ENCODE measurements around the gene FBXW8. TPM values are rescaled to one million over a fixed set of nuclear protein-coding genes. Genes with fewer than 3 reads are reported as not detected.

Gene FBXW8
- total RNA-seq, 4 donors from 2014 or later, result 8.9 to 21.6 (median 12.2) TPM

DNA sequence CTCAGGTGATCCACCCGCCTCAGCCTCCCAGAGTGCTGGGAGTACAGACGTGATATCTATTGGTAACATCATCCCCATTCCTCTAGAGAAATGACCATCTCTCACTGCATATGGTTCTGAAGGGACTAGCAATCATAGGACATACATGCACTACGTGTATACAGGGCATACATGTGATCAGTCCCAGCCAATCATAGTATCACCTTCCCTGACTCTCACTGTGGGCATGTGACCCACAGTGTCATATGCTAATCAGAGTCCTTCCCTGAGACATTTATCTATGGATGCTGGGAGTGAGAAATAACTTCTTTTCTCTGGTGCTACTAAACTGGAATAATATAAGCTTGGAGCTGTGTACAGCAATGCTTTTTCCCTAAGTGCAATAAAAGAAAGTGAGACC, 12.1 kb upstream of the FBXW8 start:
- ATAC-seq (ENCODE audit: low FRiP score) (no peak), DNase-seq (ENCODE audit: low spot score) (no peak)
- TF ChIP-seq, protein P1, sequence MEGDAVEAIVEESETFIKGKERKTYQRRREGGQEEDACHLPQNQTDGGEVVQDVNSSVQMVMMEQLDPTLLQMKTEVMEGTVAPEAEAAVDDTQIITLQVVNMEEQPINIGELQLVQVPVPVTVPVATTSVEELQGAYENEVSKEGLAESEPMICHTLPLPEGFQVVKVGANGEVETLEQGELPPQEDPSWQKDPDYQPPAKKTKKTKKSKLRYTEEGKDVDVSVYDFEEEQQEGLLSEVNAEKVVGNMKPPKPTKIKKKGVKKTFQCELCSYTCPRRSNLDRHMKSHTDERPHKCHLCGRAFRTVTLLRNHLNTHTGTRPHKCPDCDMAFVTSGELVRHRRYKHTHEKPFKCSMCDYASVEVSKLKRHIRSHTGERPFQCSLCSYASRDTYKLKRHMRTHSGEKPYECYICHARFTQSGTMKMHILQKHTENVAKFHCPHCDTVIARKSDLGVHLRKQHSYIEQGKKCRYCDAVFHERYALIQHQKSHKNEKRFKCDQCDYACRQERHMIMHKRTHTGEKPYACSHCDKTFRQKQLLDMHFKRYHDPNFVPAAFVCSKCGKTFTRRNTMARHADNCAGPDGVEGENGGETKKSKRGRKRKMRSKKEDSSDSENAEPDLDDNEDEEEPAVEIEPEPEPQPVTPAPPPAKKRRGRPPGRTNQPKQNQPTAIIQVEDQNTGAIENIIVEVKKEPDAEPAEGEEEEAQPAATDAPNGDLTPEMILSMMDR (IDR thresholded peaks at IDR 0.05), result no peak

DNA sequence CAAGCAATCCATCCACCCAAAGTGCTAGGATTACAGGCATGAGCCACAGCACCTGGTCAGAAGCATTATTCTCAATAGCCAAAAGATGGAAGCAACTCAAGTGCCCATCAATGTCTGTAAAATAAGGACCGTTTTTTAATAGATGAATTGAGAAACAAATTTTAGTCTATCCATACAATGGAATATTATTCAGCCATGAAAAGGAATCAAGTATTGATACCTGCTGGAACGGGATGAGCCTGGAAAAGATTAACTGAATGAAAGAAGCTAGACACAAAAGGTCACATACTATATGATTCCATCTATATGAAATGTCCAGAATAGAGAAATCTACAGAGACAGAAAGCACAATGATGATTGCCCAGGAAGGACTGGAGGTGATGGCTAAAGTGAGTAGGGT, 9.1 kb upstream of the FBXW8 start:
- ATAC-seq (ENCODE audit: low FRiP score), result no peak
- TF ChIP-seq, protein P1 (IDR thresholded peaks at IDR 0.05), result no peak
- no peak for DNase-seq (ENCODE audit: low spot score)

DNA sequence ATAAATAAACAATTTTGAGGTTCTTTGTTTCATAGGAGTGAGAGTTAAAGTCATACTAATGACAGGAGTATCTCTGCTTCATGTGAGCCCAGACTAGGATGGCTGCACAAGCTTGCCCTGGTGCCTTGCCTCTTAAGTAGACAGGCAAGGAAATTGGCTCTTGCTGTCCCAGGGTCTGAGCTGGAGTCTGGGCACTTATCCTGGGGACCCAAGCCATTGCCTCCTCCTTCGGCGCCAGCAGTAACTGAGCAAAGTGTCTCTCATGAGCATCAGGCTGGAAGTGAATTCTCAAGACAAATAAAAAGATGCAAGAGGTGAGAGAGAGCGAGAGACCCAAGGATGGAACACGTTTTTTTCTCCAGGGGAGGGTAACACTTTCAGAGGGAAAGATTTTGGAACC, 6.9 kb upstream of the FBXW8 start:
- TF ChIP-seq, protein P1 (IDR thresholded peaks at IDR 0.05), result no peak
- no peak for ATAC-seq (ENCODE audit: low FRiP score)
- DNase-seq (ENCODE audit: low spot score), result no peak

DNA sequence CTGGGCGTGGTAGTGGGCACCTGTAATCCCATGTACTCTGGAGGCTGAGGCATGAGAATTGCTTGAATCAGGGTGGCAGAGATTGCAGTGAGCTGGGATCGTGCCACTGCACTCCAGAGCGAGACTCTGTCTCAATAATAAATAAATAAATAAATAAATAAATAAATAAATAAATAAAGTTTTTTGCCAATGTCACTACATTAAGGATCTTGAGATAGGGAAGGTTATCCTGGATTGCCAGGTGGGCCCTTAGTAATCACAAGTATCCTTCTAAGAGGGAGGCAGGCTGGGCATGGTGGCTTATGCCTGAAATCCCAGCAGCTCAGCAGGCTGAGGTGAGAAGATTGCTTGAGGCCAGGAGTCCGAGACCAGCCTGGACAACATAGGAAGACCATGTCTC, 4.5 kb upstream of the FBXW8 start:
- TF ChIP-seq, protein P1 (IDR thresholded peaks at IDR 0.05), result no peak
- ATAC-seq (ENCODE audit: low FRiP score) (no peak), DNase-seq (ENCODE audit: low spot score) (no peak)

DNA sequence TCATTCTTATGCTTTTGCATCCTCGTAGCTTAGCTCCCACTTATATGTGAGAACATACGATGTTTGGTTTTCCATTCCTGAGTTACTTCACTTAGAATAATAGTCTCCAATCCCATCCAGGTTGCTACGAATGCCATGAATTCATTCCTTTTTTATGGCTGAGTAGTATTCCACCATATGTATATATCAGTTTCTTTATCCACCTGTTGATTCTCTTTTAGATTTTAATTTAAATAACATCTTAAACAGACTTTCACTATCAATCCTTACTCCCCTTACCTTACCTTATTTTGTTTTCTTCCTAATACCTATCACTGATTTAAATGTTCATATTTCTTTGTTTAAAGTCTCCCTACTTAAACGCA, 488 bp upstream of the FBXW8 start:
- DNase-seq (ENCODE audit: low spot score), result no peak
- ATAC-seq (ENCODE audit: low FRiP score), result no peak
- TF ChIP-seq, protein P1 (IDR thresholded peaks at IDR 0.05), result no peak

DNA sequence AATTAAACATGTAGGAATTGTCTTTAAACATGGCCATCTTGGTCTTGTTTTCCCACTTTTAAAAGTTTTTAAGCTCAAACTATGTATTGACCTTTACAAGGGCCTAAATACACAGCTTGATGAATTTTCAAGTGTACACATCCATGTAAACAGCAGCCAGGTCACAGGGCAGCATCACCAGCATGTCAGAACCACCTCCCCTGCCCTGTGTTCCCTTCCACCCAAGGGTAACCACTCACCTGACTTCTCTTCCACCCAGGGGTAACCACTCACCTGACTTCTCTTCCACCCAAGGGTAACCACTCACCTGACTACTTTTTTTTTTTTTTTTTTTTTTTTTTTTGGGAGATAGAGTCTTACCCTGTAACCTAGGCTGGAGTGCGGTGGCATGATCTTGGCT, 4.6 kb downstream of the FBXW8 start:
- TF ChIP-seq, protein P1 (IDR thresholded peaks at IDR 0.05), result no peak
- DNase-seq (ENCODE audit: low spot score) (no peak), ATAC-seq (ENCODE audit: low FRiP score) (no peak)

DNA sequence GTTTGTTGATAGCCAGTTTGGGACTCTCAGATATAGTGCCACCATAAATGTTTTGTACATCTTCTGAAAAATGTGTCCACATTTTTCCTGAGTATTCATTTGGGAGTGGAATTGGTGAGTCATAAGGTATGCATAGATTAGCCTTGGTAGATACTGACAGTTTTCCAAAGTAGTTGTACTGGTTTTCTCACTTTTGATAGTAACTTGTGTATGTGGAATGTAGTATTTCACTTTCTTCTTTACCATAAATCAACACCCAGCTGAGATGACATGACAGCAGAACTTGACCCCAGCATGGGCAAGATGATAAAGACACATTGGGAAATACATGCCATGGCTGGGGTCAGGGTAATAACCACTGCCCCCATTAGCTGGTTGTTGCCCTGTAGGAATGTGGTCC, 5.4 kb downstream of the FBXW8 start:
- TF ChIP-seq, protein P1 (IDR thresholded peaks at IDR 0.05), result no peak
- ATAC-seq (ENCODE audit: low FRiP score) (no peak), DNase-seq (ENCODE audit: low spot score) (no peak)

Measured in omental fat pad (tissue), 4 donors.